ENCODE data around the gene RAD9A. TPM values are rescaled to one million over a fixed set of nuclear protein-coding genes. Genes with fewer than 3 reads are reported as not detected.
A peak's percentile ranks its signal among the peaks of the same experiment; 100 is the strongest.

RAD9A gene
- total and polyA plus RNA-seq, 9 of the 15 experiments (the other 6 are each of a cell fraction or from before 2014, with no cell fraction given) = 1.4 to 41.2 (median 16.1) TPM

DNA sequence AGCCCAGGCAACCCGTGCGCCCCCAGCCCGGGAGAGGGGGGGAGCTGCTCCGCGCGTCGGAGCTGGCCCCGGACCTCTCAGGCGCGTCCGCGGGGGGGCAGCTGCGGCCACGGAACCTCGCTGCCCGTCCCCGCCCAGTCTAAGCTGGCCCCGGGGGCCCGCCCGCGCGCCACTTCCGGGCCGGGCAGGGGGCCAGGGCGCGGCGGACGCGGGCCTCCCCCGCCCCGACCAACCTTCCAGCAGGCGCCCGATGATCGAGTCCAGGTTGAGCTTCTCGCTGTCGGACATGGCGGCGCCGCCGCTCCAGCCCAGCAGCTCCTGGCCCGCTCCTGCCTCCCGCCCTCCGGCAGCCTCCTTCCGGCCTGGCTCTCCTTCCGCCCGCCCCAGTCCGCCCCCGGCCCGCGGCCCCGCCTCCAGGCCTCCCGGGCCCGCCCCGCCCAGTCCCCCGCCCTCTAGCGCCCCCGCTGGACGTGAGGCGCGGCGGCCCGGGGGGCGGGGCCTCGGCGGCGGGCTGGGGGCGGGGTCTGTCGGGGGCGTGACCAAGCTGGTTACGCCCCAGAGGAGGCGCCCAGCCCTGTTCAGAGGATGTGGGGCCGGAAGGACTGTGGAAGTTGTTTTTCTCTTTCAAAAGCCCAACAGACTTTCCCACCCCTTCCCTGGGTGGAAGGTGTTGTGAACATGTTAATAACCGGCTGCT is 9.9 kb downstream of the RAD9A start, which contains the start of gene PPP1CA (continued):
- no peak for TF ChIP-seq PKNOX1 (IDR thresholded peaks at IDR 0.05)
- no peak for TF ChIP-seq RBM34 (IDR thresholded peaks at IDR 0.05; ENCODE audit: borderline replicate concordance, insufficient read depth, low read length)
- no peak for TF ChIP-seq ZNF766 (CRISPR knock-in tag; conservative IDR thresholded peaks at IDR 0.05)
- no peak for TF ChIP-seq CGGBP1 (CRISPR knock-in tag; IDR thresholded peaks at IDR 0.05)
- TF ChIP-seq NBN (IDR thresholded peaks at IDR 0.05; ENCODE audit: low read depth) = no peak
- TF ChIP-seq, protein P1, sequence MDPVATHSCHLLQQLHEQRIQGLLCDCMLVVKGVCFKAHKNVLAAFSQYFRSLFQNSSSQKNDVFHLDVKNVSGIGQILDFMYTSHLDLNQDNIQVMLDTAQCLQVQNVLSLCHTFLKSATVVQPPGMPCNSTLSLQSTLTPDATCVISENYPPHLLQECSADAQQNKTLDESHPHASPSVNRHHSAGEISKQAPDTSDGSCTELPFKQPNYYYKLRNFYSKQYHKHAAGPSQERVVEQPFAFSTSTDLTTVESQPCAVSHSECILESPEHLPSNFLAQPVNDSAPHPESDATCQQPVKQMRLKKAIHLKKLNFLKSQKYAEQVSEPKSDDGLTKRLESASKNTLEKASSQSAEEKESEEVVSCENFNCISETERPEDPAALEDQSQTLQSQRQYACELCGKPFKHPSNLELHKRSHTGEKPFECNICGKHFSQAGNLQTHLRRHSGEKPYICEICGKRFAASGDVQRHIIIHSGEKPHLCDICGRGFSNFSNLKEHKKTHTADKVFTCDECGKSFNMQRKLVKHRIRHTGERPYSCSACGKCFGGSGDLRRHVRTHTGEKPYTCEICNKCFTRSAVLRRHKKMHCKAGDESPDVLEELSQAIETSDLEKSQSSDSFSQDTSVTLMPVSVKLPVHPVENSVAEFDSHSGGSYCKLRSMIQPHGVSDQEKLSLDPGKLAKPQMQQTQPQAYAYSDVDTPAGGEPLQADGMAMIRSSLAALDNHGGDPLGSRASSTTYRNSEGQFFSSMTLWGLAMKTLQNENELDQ (CRISPR knock-in tag; IDR thresholded peaks at IDR 0.05; ENCODE audit: borderline replicate concordance) = no peak
- TF ChIP-seq SP2 (IDR thresholded peaks at IDR 0.05; ENCODE audit: extremely low read depth, low read depth, low read length, poor library complexity, severe bottlenecking) = no peak
- no peak for TF ChIP-seq SMAD1 (IDR thresholded peaks at IDR 0.05; ENCODE audit: low read depth, low read length, partially characterized antibody)
- TF ChIP-seq MEF2A (IDR thresholded peaks at IDR 0.05; ENCODE audit: control insufficient read depth, low read depth, low read length) = no peak
- no peak for TF ChIP-seq MCM3 (IDR thresholded peaks at IDR 0.05)
- no peak for TF ChIP-seq GTF2A2 (tag; IDR thresholded peaks at IDR 0.05)
- no peak for TF ChIP-seq PCBP2 (IDR thresholded peaks at IDR 0.05; ENCODE audit: low read depth, low read length, poor library complexity, severe bottlenecking)
- no peak for TF ChIP-seq ASH1L (IDR thresholded peaks at IDR 0.05; ENCODE audit: borderline replicate concordance, low read depth, partially characterized antibody)
- no peak for TF ChIP-seq HLTF (IDR thresholded peaks at IDR 0.05)
- peak; percentile 52 to 90 (median 85) for TF ChIP-seq YY1 (IDR thresholded peaks at IDR 0.05; ENCODE audit: borderline replicate concordance in 1 of 3, control insufficient read depth in 1 of 3, extremely low read depth in 1 of 3, insufficient read depth in 3 of 3, insufficient read length in 1 of 3, insufficient replicate concordance in 2 of 3, low read depth in 1 of 3, low read length in 2 of 3)
- TF ChIP-seq POLR2B (IDR thresholded peaks at IDR 0.05; ENCODE audit: low read depth, partially characterized antibody) = peak; percentile 88
- TF ChIP-seq ZNF217 (CRISPR knock-in tag; IDR thresholded peaks at IDR 0.05) = no peak
- TF ChIP-seq ZNF75A (CRISPR knock-in tag; IDR thresholded peaks at IDR 0.05) = no peak
- TF ChIP-seq RNF2 (IDR thresholded peaks at IDR 0.05) = no peak
- no peak for TF ChIP-seq USF2 (CRISPR knock-in tag; IDR thresholded peaks at IDR 0.05)
- TF ChIP-seq ZNF143 (CRISPR knock-in tag; IDR thresholded peaks at IDR 0.05) = no peak
- no peak for TF ChIP-seq ZZZ3 (IDR thresholded peaks at IDR 0.05)
- no peak for TF ChIP-seq MITF (IDR thresholded peaks at IDR 0.05)
